DLD1 (cell line): ENCODE results near the gene POLD3.

ENCODE experiments used
- in situ Hi-C: cut with HindIII; loops from 2 replicates; pipeline ENCODE4 v1.10.0; 2017; ENCODE audit warnings: low sequenced_read_pairs

The POLD3 gene

DNA sequence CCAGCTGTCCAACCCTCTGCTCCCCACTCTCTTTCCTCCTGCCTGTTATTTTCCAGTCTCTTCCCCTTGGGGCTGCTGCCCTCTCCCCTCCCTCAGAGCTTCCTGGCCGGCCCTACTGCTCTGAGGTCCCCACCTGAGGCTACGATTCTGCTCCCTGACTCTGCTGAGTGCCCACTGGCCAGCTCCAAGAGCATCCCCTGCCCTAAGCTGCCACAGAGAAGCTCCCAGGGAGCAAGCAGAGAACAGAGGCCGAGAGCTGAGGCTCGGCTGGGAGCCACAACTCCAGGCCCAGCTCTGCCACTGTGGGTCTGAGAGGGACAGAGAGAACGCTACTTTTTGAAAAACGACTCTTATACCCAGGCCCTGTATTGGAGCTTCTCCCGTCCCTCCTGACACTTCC is 77.8 kb downstream of the POLD3 start:
- in situ Hi-C loops, result no loop called here

DNA sequence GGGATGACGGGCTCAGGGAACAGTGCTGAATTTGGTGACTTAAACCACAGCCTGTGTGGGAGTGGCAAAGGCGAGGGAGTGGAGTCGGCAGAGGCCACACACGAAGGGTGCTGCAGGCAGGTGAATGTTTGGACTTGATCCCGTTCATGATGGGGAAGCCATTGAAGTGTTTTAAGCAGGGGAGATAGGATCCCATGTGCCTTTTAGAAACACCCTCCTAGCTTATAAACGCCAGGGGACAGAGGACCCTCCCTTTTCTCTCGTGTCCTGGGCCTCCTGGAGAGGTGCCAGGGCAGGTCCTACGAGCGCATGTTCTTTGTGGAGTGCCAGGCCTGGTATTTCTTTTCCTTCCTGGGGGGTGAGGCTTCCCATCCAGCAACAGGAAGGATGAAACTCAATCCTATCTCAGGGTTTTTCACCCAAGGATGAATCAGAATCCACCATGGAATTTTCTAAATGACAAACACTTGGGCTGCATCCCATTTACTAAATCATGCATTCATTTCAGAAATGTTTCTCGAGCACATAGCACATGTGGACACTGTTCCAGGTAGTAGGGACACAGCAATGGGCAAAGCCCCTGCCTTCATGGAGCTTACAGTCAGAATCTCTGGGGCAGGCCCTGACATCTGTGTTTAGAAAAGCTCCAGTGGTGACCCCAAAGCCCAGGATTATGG is 79.3 kb downstream of the POLD3 start:
- in situ Hi-C loops, result no loop called here

DNA sequence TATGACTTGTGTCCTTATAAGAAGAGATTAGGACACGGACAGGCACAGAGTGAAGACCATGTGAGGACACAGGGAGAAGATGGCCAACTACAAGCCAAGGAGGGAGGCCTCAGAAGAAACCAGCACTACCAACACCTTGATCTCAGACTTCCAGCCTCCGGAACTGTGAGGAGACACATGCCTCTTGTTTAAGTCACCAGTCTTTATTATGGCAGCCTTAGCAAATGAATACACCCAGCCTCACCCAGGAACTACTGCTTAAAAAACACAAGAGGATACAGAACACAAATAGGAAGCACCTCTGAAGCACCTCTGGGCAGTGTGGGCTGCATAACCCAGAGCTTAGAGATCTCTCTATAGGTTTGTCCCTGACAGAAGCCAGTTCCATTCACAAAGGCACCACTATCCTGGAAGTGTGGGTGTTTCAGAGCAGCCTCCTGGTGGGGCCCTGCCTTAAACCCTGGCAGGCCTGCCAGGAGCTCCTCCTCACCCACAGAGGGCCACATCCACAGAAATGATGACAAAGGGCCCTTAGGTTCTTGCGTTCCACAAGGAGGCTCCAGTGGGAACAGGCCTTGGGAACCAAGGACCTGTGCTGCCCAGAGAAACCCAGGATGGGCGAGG is 80.1 kb downstream of the POLD3 start:
- in situ Hi-C loops, result no loop called here

DNA sequence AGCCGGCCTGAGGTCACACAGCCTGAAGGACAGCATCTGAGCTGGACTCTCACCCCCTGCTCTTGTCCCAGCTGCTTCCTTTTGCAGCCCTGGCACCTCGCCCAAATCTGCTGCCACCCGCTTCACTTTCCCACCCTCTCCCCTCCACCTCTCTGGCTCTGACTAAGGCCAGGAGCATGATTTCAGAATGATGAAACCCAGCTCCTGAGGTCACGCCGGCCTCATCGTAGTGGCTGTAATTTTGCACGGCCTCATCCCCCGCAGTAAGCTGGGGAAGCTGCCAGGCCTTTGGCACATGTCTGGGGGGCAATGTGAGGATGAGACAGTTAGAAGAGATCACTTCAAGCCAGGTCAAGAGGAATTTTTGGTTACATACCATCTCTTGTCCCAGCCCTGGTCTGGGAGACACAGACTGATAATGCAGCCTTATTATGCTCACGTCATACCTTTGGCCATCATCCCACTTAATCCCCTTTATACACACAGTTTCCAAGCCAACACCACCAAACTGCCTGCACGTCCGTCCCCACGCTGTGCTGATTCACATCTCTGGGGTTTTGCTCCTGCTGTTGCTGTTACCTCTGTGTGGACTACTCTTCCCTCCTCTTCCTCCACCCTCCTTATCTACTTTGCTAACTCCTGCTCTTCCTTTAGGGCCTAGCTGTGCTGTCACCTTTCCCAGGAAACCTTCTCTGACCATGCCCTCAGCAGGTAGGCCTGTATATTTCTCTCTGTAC is 80.7 kb downstream of the POLD3 start:
- in situ Hi-C loops, result no loop called here

DNA sequence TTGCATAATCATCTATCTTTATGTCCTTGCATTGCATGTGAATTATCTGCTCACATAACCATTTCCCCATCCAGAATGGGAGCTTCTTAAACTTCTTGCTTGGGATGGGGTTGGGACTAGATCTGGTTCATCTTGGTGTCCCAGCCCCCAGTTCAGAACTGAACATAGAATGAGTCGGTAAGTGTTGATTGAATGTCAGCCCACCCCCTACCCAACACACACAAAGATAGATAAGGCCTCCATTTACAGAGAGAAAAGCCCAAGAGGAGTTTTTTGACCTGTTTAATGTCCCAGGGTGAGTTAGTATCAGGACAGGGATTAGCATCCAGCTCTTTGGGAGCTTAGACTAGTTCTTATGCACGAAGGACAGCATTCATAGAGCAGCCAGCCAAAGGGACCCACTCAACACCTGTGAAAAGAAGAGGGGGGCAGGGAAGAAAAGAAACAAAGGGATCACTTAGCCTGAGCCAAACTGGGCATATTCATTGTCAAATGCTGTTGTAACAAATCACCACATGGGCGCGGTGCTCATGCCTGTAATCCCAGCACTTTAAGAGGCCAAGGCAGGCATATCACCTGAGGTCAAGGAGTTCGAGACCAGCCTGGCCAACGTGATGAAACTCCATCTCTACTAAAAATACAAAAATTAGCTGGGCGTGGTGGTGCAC is 81.4 kb downstream of the POLD3 start:
- in situ Hi-C loops, result no loop called here

DNA sequence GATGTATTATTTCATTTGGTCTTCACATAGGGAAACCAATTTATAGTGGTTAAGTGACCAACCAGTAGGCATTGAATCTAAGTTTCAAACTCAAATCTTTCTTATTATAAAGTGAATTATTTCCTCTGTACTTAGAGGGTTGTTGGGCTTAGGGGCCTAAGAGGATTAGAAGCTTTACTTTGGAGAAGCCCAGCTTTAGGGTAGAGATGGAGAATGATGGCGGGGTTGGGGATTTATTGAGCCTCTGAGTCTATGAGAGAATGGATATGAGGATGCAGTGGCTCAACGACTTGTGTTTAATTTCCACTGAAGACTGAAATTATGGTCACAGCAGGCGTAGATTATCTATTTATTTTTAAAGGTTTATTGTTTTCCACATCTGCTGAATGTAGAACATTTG is 83.4 kb downstream of the POLD3 start:
- in situ Hi-C loops, result no loop called here

DNA sequence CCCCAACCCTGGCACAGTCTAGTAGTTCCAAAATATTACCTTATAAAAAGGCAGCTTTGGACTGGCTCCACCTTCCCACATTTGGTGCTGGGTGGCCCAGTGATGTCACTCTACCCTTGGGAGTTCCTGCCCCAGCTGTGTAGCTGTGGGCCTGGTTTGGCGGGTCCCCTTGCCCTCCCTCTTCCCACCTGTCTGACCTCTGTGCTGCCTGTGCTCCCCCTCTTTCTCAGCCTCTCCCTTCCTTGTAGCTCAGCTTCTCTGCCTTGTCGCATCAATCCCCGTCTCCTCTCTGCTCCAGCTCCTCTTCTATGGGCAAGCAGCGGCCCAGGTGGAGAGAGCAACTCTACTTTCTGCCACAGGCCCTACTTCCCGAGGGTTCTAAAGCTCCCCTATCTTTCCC is 84.2 kb downstream of the POLD3 start:
- in situ Hi-C loops, result no loop called here

DNA sequence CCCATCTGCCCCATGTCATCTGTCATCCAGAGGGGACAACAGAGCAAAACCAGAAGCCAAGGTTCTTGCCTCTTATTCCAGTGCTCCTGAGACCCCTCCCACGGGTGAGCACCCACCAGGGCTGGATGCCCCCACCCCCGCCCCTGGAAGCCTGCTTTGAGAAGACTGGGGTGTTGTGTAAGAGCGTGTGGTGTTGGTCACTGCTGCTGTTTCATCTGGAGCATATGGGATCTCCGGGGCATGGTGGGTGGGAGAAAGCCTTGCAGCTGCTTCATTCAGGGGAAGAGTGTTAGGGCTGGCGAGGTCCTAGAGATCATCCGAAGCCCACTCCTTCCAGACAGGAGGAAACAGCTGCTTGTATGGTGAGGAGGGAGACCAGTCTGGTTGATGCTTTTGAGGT is 84.7 kb downstream of the POLD3 start:
- in situ Hi-C loops, result no loop called here

DNA sequence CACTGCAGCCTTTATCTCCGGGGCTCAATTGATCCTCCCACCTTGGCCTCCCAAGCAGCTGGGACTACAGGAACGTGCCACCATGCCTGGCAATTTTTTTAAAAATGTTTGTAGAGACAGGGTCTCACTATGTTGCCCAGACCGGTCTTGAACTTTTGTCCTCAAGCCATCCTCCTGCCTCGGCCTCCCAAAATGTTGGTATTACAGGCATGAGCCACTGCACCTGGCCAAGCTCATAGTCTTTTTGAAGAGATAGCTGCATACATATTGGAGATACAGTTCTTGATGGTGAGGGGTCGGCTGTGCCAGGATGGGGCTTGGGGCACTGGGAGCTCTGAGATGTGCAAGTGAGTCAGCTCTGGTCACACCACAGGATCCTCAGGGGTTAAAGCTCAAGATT is 85.7 kb downstream of the POLD3 start:
- in situ Hi-C loops, result no loop called here

DNA sequence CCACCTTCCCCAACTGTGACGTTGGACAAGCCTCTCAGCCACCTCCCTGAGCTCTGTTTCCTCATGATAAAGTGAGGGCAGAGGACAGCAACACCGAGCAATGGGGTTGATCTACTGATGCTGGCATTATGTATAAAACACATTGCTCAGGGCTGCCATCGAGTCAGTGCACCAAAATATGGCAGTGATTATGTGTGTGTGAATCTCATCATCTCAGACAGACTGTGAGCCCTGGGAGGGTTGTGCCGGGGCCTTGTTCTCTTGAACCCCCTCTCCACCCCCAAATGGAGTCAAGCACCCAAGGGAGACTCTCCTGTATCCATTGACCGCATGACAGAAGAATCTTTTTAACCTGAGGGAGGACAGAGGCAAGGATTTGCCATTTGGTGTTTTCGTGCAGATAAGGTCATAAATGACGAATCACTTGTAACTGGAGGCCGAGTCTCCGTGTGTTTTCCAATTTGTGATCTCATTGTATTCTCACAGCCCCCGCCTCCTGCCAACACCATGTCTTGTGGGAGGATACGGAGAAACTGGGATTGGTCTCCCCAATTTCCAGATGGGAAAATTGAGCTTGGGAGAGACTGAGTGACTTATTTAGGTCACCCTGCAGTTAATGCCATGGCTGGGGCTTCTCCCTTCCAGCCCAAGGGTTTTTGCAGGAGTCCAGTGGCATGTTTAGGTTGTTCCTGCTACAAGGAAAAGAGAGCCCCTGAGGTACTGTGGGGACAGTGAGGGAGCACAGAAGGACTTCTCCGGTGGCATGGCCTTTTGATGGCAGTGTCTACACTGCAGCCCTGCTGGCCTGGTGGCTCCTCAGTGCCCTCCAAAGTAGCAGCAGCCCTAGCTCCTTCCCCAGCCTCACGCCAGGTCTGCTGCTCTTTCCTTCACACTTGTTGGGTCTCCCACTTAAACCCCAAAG is 86.5 kb downstream of the POLD3 start:
- in situ Hi-C loops, result no loop called here

DNA sequence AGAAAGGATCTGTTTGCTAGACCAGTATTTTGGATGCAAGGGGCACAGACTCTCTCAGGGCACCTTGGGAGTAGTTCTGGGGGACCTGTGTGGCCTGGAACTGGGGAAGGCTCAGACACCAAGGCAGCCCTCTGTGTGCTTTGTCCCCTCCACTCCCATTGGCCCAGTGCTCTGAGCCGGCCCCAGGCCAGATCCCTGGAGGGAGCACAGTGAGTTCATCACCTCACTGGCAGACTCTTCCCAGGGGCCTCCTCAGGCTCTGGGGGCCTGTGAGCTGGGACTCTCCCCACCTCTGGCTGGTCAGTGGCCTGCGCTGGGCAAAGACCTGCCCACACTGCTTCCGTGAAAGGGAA is 87.1 kb downstream of the POLD3 start:
- in situ Hi-C loops, result no loop called here

DNA sequence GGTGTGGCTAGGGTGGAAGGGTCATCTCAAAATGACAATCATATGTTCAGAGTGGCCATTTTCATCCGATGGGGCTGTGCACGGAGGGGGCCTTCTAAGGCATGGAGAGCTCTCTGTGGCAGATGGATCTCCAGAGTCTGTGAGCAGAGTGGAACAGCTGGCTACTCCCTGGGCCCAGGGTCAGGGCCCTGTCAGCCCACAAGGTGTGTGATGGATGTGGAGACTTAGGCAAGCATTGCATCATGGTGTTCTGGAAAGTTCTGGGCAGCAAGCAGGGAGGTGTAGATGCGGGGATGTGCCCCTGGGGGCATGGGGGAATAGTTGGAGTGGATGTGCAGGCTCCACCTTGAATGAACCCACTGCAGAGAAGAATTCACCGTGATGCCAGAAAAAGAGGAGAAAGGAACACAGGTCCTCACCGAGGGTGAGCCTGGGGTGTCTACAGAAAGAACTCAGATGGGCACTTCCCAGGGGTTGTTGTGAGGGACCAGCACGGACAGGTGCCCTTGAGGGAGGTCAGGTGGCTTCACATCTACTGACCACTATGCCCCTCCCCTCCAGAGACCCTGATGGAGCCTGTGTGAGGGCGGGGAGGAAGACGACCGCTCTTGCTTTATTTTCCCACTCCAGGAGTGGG is 87.8 kb downstream of the POLD3 start:
- in situ Hi-C loops, result no loop called here

DNA sequence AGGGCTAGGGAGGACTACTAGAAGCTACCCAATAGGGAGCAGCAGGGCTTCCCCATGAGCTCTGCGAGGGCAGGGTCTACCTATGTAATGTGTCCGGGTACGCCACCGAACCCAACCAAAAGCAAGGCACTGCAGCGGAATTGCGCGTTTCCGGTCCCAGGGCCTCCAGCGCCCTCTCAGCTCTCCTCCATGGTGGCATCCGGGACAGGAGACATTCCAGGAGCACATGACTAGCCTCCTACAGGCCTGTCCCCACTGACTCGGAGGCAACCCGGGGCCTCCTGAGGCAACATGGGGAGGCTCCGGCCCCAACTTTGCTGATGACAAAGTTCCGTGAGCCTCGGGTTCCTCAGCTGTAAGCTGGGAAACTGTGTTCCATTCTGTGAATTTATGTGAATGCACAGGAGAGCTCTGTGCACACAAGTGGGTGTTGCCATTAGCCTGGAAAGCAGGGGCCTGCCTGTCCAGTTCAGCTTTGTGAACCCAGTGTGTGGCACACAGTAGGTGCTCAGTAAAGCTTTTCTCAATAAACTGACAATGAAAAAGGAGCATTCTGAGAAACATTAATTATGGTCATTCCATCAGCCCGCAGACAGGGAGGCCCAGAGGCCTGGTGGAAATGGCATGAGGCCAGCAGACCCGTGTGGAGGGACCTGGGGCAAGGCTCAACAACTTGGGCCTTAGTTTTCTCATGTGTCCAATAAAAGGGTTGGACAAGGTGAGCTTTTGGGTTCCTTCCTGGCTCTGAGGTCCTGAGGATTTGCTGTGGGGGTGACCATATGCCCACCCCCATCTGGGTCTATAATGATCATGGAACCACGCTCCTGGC is 88.5 kb downstream of the POLD3 start:
- in situ Hi-C loops, result no loop called here

DNA sequence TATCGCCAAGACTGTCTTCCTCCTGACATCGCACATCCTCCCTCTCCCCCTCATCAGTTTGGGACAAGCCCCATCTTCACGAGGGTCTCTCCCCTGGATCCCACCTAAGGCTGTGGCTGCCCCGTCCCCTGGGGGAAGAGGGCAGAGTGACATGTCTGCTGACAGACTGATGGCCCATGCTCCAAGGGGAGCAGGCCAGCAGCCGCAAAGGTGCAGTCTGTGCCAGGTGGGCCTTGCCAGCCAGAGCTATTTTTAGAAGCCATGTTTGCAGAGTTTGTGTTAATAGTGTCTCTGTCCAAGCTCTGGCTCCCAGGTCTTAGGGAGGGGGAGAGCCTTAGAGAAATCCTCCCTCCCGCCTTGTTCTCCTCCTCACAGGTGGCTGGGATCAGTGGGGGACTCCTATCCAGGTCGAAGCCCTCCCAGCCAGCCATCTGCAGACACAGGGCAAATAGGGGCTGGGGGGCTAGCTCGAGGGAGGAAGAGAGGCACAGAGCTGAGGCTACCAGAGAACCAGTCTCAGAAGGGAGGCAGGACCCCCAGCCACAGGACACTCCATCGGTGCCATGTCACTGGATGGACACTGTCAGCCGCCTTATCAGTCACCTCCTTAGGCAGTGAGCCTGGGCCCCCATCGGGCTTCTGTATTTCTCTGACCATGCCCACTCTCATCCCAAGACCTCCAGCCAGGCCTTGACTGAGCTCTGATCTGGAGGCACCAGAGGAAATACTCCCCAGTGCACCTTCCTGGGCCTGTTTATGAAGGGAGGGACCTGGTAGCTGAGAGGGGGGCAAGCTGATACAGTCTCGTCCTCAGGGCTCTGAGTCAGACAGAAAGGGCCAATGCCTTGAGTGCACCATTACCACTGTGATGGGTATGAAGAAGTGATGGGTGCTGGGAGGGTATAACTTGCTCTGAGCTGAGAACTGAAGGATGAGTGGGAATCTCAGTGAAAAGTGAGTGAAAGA is 89.6 kb downstream of the POLD3 start:
- in situ Hi-C loops, result no loop called here

DNA sequence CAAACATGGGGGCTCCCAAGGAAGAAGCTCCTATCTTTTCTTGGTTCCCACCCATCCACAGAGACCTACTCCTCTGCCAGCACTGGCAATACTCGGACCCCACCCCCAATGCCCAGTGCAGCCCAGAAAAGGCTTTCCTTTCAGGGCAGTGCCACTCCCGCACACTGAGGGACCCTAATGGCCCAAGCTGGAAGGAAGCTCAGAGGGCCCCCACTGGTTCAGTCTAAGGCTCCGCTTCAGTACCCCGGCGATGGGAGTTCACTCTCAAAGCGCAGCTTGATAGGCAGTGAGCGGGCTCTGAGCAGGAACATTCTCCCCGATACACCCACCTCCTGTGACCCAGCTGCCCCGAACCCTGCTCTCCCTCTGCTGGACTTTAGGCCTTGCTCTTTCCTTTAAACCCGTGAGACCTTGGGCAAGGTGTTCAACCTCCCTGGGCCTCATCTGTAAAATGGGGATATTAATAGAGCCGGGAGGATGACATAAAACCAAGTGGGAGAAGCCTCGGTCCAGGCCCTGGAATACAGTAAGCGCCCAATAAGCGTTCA is 90.4 kb downstream of the POLD3 start:
- in situ Hi-C loops, result no loop called here

DNA sequence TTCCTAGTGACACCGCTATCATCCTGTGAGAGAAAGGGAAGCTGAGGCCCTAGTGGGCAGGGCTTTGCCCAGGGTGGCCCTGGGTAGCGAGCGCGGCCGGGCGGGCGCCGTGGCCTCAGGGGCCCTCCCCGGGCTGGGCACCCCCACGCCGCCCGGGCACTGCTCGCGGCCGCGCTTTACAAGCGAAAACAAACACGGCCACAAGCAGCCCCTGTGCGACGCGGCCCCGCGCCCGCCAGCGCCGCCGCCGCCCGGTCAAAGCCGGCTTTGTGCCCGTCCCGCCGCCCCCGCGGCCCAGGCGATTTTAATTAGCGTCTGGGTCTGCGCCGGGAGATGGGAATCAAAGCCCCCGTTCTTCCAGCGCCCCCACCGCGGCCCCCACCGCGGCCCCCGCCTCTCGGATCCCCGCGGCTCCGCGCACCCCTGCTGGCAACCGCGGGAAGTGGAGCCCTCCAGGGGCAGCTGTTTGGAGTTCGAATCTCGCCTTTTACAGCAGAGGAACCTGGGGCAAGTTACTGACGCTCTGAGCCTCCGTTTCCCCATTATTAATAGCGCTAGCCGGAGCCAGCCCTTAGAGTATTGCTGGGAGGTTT is 91.0 kb downstream of the POLD3 start:
- in situ Hi-C loops, result no loop called here

DNA sequence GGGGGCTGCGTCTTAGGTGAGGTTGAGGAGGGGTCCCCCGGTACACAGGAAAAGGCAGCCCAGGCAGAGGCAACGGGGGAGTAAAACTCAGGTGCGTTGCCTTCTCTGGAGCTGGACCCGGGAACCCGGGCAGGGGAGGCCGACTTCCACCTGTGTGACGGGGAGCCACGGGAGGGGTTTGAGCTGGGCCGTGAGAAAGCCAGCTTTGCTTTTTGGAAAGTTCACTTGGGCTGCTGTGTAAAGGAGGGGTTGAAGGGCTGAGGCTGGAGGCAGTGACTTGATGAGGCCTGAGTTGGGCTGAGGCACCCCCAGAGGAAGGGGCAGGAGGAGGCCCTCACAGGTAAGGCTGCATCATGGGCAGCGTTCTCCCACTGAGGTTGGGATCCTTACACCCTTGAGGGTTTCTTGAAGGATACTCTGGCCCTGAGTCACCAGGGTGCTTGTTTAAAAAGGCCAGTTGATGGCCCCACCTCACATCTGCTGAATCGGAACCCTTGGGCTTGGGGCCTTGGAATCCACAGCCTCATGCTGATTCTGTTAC is 91.6 kb downstream of the POLD3 start:
- in situ Hi-C loops, result no loop called here
